GM10266 (cell line): ENCODE data around the gene ADCY5.

Experiments
- DNase-seq: peaks from one replicate; pipeline ENCODE4 v3.0.0; 2012; ENCODE audit errors: extremely low spot score
- TF ChIP-seq, protein P1 (sequence below): IDR thresholded peaks from 2 replicates; pipeline ENCODE4 v1.5.1; 2012; ENCODE audit warnings: mild to moderate bottlenecking, low read depth; ENCODE audit not compliant: control insufficient read depth, insufficient read depth; ENCODE audit errors: missing control alignments

The ADCY5 gene

DNA sequence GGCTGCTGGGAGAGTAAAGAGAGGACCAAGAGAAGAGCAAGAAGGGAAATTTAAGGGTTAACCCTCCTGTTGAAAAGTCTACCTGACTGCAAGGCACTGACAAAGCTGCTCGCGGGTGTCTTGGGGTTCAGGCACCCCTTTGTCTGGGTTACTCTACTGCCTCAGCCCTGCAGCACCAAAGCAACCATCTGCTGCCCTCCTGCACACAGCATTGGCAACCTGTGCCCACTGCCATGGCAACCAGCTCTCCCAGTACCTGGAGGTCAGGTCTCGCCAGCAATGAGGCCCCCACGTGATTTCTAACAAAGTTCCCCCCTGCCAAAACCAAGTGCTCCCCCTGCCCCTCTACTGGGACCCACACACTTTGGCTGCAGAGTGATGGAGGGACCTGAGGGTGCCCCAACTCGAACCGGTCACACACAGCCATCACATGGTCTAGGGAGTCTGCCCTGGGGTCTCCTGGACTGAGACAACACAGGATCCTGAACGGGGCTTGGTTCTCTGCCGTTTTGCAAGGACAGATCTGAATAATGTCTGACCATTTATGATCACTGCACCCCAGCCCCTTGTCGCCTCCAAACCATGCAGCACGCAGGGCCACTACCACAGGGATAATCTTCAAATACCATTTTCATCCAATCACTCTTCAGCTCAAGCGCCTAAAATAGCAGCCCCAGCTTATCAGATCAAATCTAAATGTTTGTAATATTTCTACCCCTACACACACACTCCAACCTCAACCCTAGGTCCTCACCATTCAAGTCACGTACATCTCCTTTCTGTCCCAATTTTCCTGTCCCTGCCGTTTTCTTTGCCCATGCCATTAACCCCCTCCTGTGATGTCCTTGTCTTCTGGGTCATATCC, 50.7 kb downstream of the ADCY5 start:
- TF ChIP-seq, protein P1, sequence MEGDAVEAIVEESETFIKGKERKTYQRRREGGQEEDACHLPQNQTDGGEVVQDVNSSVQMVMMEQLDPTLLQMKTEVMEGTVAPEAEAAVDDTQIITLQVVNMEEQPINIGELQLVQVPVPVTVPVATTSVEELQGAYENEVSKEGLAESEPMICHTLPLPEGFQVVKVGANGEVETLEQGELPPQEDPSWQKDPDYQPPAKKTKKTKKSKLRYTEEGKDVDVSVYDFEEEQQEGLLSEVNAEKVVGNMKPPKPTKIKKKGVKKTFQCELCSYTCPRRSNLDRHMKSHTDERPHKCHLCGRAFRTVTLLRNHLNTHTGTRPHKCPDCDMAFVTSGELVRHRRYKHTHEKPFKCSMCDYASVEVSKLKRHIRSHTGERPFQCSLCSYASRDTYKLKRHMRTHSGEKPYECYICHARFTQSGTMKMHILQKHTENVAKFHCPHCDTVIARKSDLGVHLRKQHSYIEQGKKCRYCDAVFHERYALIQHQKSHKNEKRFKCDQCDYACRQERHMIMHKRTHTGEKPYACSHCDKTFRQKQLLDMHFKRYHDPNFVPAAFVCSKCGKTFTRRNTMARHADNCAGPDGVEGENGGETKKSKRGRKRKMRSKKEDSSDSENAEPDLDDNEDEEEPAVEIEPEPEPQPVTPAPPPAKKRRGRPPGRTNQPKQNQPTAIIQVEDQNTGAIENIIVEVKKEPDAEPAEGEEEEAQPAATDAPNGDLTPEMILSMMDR = no peak
- DNase-seq = no peak

DNA sequence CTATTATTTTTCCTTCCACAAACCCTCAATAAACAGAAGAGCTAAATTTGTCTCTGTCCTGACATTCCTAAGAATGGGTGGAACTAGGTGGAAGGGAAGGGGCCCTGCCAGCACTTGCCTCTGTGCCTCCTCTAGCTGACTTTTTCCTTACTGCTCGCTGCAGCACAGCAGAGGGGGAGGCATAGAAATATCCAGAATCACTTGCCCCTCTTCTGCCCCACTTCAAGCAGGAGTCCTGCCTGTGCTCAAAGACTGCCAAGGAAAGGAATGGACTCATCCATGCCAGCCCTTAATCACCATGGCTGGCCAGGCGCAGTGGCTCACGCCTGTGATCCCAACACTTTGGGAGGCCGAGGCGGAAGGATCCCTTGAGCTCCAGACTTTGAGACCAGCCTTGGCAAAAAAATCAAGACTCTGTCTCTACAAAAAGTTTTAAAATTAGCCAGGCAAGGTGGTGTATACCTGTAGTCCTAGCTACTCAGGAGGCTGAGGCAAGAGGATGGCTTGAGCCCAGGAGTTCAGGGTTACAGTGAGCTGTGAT, 51.8 kb downstream of the ADCY5 start:
- TF ChIP-seq, protein P1 = no peak
- no peak for DNase-seq

DNA sequence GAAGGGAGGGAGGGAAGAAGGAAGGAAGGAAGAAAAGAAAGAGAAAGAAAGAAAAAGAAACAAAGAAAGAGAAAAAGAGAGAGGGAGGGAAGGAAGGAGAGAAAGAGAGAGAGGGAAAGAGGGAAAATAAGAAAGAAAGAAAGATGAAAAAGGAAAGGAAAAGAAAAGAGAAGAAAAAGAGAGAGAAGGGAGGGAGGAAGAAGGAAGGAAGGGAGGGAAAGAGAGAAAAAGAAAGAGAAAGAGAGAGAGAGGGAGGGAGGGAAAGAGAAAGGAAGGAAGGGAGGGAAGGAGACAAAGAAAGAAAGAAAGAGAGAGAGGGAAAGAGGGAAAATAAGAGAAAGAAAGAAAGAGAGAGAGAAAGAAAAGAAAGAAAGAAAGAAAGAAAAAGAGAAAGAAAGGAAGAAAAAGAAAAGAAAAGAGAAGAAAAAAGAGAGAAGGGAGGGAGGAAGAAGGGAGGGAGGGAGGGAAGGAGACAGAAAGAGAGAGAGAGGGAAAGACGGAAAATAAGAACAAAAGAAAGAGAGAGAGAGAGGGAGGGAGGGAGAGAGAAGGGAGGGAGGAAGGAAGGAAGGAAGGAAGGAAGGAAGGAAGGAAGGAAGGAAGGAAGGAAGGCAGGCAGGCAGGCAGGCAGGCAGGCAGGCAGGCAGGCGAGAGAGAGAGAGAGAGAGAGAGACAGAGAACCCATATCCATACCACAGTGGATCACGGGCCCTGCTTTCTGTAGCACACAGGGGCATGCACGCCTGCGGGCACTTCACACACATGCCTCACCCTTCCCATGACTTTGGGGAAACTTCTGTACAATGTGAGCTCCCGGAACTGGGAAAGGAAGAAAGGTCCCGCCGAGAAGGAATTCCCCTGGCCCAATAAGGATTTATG, 52.5 kb downstream of the ADCY5 start:
- DNase-seq = no peak
- TF ChIP-seq, protein P1 = no peak

DNA sequence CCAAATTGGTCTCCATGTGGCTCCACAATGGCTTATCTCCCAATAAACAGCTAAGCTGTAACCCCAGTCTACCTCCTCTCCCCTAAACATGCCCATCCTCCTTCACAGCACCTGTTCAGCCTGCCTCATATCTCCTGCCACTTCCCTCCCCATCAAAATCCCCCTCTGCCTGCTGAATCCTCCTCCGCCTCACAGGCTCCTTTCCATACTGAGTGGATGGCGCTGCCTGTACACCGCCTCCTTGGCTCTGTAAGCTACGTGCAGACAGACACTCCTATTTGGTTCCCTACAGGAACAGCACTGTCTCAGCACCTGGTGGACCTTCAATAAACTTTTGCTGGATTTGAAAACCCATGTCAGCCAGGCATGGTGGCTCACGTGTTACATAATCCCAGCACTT, 53.7 kb downstream of the ADCY5 start:
- TF ChIP-seq, protein P1 = no peak
- DNase-seq = no peak

DNA sequence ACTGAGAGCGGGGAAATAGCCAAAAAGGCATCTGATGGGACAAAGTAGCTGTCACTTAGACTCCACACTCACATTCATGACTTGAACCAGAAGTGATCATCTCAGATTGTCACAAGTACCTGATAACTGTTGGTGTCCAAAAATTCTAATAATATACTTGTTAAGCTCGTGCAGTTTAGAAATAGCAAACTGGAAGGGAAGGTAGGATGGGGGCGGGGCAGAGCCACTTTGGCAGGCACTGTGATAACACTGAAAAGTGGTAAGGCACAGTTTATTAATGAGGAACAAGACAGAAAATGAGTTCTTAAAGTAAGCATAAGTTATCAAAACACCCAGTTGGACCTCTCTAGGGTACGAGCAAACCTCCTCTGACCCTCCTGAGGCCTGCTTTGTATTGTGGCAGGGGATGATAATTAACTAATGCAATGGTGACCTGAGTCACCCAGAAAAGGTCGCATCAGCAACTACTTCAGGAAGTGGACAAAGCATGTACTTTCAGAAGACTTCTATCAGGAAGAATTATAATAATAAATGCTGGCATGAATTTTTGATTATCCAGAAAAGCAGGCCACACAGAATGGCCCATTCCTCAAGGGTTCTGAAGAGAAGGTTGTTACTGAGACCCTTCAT, 54.4 kb downstream of the ADCY5 start:
- TF ChIP-seq, protein P1 = no peak
- DNase-seq = no peak

DNA sequence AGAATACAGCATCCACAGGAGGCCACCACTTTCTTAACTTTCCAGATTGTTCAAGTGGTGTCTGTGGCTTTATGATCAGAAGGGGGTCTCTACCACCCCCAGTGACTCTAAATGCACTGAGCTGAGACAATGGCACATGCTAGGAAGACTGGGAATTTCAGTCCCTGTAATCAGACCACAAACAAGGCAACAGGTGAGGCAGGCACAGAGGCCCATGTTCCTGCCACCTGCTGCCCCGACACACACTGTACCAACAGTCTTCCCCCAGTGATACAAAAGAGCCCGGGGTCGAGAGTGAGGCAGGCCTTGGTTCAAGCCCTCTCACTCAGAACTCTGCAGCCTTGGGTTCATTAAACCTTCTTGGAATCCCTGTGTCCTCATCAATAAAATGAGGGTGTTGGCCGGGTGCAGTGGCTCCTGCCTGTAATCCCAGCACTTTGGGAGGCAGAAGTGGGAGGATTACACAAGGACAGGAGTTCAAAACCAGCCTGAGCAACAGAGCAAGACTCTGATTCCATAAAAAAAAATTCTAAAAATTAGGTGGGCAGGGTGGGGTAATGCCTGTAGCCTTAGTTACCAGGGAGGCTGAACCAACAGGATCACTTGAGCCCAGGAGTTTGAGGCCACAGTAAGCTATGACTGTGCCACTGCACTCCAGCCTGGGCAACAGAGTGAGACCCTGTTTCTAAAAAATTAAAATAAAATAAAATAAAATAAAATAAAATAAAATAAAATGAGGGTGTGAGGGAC, 55.8 kb downstream of the ADCY5 start:
- TF ChIP-seq, protein P1 = no peak
- DNase-seq = no peak
